T47D (cell line): ENCODE results near the gene DENND1A.

Experiments
- DNase-seq, 2 experiments: peaks; one replicate each; pipeline versions ENCODE4 v3.0.0 to v3.0.0-alpha.2; 2011 to 2012; ENCODE audit warnings: low read depth in 1 of 2, low spot score in 1 of 2
- JUND ChIP-seq: IDR thresholded peaks from 2 replicates; pipeline ENCODE4 v1.6.1; 2012; ENCODE audit warnings: low read depth
- in situ Hi-C: cut with HindIII; loops from 2 replicates; pipeline ENCODE4 v1.10.0; 2016; ENCODE audit warnings: low sequenced_read_pairs, low pct_unique_long_range_greater_than_20kb

The DENND1A gene

DNA sequence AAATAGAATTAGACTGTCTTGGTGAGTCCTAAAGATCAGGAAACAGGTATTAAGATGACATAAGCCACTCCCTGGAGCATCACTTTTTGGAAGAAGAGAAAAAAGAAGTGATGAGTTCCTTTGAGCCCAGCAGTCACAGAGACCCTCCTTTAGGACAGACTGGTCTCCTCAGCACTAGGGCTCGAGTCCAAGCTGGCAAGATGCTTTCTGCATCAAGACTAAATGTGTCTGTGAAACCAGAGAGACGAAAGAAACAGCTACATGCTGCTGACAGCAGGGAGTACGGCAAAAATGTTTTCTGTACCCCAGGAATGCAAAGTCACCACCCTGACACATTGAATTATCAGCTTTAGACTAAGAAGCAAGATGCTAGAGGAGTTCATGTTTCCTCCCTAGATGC, 389.5 kb downstream of the DENND1A start:
- in situ Hi-C loops: no loop called here
- DNase-seq: no peak
- TF ChIP-seq JUND: no peak

DNA sequence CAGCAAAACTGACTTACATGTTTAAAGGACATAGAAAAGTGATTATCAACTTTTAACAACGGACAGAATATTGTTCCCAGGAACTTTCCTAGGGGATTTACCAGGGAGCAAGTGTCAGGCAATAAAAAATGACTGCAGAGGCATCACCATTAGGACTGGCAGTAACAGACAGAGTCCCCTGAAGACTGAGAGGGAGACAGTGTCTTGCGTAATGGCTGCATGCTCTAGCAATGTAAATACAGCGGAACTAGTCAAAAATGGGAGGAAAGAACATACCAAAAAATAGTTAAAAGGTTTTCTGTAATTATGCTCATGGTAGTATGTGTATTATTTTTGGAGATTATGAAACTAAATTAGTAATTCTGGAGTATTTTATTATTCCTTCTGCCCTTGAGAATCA, 392.1 kb downstream of the DENND1A start:
- DNase-seq: no peak
- in situ Hi-C loops: no loop called here
- TF ChIP-seq JUND: no peak

- in situ Hi-C loops: no loop called here
- DNase-seq: no peak
- TF ChIP-seq JUND: no peak
These were observed 393.5 kb downstream of the DENND1A start for GRCh38 chr9:123536455-123536868.

DNA sequence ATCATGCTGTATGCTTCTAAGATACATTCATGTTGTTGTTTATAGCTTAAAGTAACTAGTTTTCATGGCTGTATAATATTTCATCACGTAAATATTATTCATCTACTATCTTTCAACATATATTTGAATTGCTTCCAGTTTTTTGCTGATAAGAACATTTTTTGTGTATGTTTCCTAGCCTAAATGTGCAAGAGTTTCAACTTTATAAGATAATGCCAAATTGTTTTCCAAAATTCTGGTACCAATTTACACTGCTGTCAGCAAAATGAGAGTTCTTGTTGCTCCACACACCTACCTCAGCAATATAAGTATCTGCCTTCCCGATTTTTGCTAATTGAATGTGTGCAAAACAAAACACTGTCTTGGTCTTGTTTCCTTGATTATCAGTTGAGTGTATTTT, 395.6 kb downstream of the DENND1A start:
- in situ Hi-C loops: no loop called here
- TF ChIP-seq JUND: no peak

GRCh38 chr9:123530244-123530643, 399.7 kb downstream of the DENND1A start:
- in situ Hi-C loops: no loop called here

More for the DNA sequence above, 395.6 kb downstream of the DENND1A start:
- DNase-seq: no peak

DNA sequence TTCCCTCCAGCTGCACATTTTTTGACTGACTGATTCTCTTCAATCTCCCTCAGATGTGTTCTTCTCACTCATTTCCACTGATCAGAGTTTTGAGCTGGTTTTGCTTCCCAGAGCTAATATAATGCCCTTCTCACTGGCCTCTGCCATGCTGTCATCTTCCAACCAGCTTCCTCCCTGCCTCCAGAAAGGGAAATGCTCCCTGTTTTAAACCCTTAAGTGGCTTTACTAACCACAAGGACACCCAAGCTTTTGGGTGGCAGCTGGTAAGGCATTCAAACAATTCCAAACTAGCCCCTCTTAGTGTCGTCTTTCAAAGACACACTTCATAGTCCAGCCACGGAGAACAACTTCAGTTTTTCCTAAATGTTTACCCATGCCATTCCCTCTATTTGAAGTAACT, 401.4 kb downstream of the DENND1A start:
- in situ Hi-C loops: no loop called here
- TF ChIP-seq JUND: no peak
- DNase-seq: no peak

More at GRCh38 chr9:123530244-123530643, 399.7 kb downstream of the DENND1A start:
- no peak for TF ChIP-seq JUND
- DNase-seq: no peak

GRCh38 chr9:123527981-123528380, 401.9 kb downstream of the DENND1A start:
- no peak for DNase-seq
- in situ Hi-C loops: no loop called here
- no peak for TF ChIP-seq JUND

DNA sequence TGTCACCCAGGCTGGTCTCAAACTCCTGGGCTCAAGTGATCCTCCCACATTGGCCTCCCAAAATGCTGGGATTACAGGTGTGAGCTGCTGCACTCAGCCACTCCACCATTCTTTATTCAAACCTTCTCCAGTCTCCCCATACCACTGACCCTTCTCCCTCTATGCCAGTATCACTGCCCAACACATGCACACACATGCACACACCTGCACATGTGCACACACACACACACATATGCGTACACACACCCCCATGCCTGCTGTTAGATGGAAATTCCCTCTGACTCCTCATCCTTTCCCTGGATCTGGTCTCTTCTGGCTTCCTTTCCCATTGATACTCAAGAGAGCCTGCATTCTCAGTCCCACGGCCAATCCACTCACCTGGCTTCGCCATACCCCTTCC, 404.0 kb downstream of the DENND1A start:
- TF ChIP-seq JUND: no peak
- in situ Hi-C loops: no loop called here
- DNase-seq: no peak

DNA sequence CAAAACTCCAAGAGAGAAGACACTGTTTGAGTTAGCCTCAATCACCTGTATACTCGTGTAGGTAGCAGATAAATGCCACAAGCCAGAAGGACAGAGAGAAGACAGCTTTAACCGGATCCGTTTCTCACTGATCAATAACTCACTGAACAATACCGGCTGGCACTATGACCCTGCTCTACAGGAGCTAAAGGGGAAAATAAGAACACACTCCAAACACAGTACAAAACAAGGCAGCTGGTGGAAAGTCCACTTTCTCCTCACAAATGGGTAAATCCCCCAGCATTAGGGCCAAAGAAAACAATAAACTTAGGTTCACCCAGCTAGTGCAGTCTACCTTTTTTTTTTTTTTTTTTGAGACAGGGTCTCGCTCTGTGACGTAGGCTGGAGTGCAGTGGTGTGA, 404.5 kb downstream of the DENND1A start:
- no peak for DNase-seq
- in situ Hi-C loops: no loop called here
- no peak for TF ChIP-seq JUND

DNA sequence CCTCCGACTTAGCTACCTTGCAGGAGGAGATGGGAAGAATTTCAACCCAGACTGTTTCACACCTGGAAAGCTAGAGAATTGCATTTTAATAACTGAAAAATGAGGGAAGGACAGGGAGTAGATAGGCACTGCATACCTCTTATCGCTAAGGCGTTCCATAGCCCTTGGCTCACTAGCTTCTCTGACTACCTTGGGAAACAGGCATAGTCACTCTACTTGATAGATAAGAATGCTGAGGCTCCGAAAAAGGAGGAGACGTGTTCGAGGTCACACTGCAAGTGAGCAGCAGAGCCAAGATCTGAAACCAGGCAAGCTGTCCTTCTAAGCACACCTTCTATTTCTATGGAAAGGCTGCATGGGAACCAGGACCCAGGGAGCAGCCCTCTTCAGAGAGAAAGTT, 405.1 kb downstream of the DENND1A start:
- no peak for TF ChIP-seq JUND
- DNase-seq: no peak
- in situ Hi-C loops: no loop called here

GRCh38 chr9:123523845-123524244, 406.1 kb downstream of the DENND1A start:
- TF ChIP-seq JUND: no peak
- in situ Hi-C loops: no loop called here

DNA sequence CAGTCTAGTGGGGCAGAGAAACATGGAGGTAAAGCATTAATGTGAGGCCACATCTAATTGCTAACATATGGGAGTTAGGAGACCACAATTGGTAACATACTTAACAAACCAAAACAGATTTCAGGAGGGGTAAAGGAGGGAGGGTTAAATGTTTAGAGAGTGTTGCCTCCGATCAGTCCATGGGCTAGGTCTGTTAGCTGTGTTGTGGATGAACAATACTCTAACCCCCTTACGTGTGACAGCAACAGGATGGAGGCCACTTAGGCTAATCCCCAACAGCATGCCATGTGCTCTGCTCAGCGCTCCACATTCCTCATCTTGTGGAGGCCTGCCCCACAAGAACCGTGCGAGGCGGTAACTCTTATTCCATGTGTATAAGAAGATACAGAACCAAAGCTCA, 406.9 kb downstream of the DENND1A start:
- no peak for TF ChIP-seq JUND
- DNase-seq: no peak
- in situ Hi-C loops: no loop called here

More at GRCh38 chr9:123523845-123524244, 406.1 kb downstream of the DENND1A start:
- DNase-seq: no peak

DNA sequence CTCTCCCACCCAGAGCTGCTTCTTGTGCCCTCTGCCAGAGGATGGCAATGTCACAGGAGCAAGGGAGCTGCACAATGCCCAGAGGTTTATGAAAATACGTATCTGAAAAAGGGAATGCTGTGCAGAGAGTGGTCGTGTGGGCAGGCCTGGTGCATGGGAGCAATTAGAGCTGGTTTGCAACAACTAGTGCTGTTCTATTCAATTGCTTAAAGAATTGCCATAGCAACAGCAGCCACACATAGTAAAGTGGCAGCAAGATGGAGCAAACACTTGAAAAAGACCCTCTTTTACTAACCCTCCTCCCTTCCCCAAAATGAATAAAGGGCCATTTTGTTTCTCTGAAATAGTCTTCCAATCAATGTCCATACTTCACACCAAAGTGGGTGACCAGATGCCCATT, 407.7 kb downstream of the DENND1A start:
- no peak for DNase-seq
- in situ Hi-C loops: no loop called here
- TF ChIP-seq JUND: no peak

GRCh38 chr9:123518338-123518737, 411.6 kb downstream of the DENND1A start:
- in situ Hi-C loops: no loop called here
- no peak for TF ChIP-seq JUND
- no peak for DNase-seq
